Thyroid gland (tissue), 4 donors: ENCODE results near the gene ACVRL1. TPM values are rescaled to one million over a fixed set of nuclear protein-coding genes. Genes with fewer than 3 reads are reported as not detected.

Source experiments
- DNase-seq, 2 donors: peaks; one replicate each; pipeline ENCODE4 v3.0.0-alpha.2; 2019
- H3K27ac ChIP-seq, 3 donors: fragments of 200-600 bp; sonication (generic); 1 replicate in 2 of 3; 2 replicates in 1 of 3; pipeline ENCODE4 v1.5.1; 2016 to 2019; ENCODE audit warnings: mild to moderate bottlenecking in 1 of 3, moderate library complexity in 1 of 3
- H3K27me3 ChIP-seq: fragments of 200-600 bp; sonication (generic); one replicate; pipeline ENCODE4 v1.5.1; 2019
- H3K36me3 ChIP-seq, 2 donors: fragments of 200-600 bp; sonication (generic); one replicate each; pipeline ENCODE4 v1.5.1; 2016 to 2019
- H3K4me1 ChIP-seq, 2 donors: fragments of 200-600 bp; sonication (generic); one replicate each; pipeline ENCODE4 v1.5.1; 2017 to 2019
- H3K4me3 ChIP-seq, 3 donors: fragments of 200-600 bp; sonication (generic); replicated peaks in 1 of 3; 1 replicate in 2 of 3; 2 replicates in 1 of 3; pipeline ENCODE4 v1.5.1; 2016; ENCODE audit warnings: mild to moderate bottlenecking in 1 of 3
- H3K9me3 ChIP-seq: fragments of 200-600 bp; sonication (generic); one replicate; pipeline ENCODE4 v1.5.1; 2017
- CTCF ChIP-seq, 6 experiments: fragments of 200-600 bp in 3 of 6; fragments of 450-650 bp in 3 of 6; sonication (generic) in 3 of 6; IDR thresholded peaks; one replicate each; pipeline ENCODE4 v1.5.1; 2016 to 2019; ENCODE audit warnings: antibody characterized with exemption in 6 of 6, mild to moderate bottlenecking in 2 of 6, inconsistent platforms in 1 of 6, moderate library complexity in 1 of 6
- POLR2A ChIP-seq, 2 donors: fragments of 450-650 bp; IDR thresholded peaks; one replicate each; pipeline ENCODE4 v1.6.1; 2017; ENCODE audit warnings: antibody characterized with exemption in 2 of 2, mild to moderate bottlenecking in 2 of 2, moderate library complexity in 1 of 2
- WGBS, 2 donors: methylation state at CpG; one replicate each; pipeline ENCODE4 v1.1.5; 2017; 5-methylcytosine and 5-hydroxymethylcytosine counted together
- intact Hi-C: fragments of 100-400 bp; cut with DNase I; formaldehyde crosslinking; loops from one replicate; pipeline ENCODE4 v1.15.1; 2023
- total RNA-seq, 4 donors: library from RNA; depleted of rRNA; stranded (reverse); fragments of >200 nt; gene quantifications; one replicate each; pipeline ENCODE4 v1.2.3, GENCODE V29; 2016

ACVRL1 gene
- total RNA-seq, 4 donors from 2014 or later, result 61.9 to 133 (median 84.2) TPM

- Histone ChIP-seq H3K27ac (no peak overlapping the region), H3K27me3 (no peaks in the 10 kb centered on the region), H3K9me3 (no peaks in the 10 kb centered on the region), H3K4me1 (peaks cover 15 to 35% of the 10 kb centered on the region in 2 donors), H3K36me3 (peaks cover 0 to 3% of the 10 kb centered on the region in 2 donors), H3K4me3 (no peak overlapping the region)
- no peak for DNase-seq
- intact Hi-C loops, result no loop called here
- WGBS, 2 donors, result 80 to 81% methylated on average over 15 to 19 of the region's 28 CpGs
- TF ChIP-seq CTCF (IDR thresholded peaks at IDR 0.05), result no peak
- TF ChIP-seq POLR2A (IDR thresholded peaks at IDR 0.05), result no peak
Measured at GRCh38 chr12:51915003-51915625, 7.8 kb downstream of the ACVRL1 start.

- Histone ChIP-seq H3K27me3 (no peaks in the 10 kb centered on the region), H3K4me3 (no peak overlapping the region), H3K36me3 (peaks cover 0 to 3% of the 10 kb centered on the region in 2 donors), H3K4me1 (peaks cover 10 to 29% of the 10 kb centered on the region in 2 donors), H3K27ac (no peak overlapping the region), H3K9me3 (no peaks in the 10 kb centered on the region)
- DNase-seq, result no peak
- intact Hi-C loops, result no loop called here
- TF ChIP-seq POLR2A (IDR thresholded peaks at IDR 0.05) (no peak), CTCF (IDR thresholded peaks at IDR 0.05) (no peak)
- 96 to 97% methylated on average over 10 to 11 of the region's 11 CpGs for WGBS, 2 donors
Measured at GRCh38 chr12:51915951-51916350, 8.6 kb downstream of the ACVRL1 start.

GRCh38 chr12:51917041-51917590, 9.8 kb downstream of the ACVRL1 start:
- Histone ChIP-seq H3K4me3 (no peak overlapping the region), H3K9me3 (no peaks in the 10 kb centered on the region), H3K4me1 (peaks cover 0 to 20% of the 10 kb centered on the region in 2 donors), H3K27ac (no peak overlapping the region), H3K36me3 (peaks cover 0 to 3% of the 10 kb centered on the region in 2 donors), H3K27me3 (no peaks in the 10 kb centered on the region)
- intact Hi-C loops, result no loop called here
- 77 to 85% methylated on average over 6 to 10 of the region's 10 CpGs for WGBS, 2 donors
- DNase-seq, result no peak
- TF ChIP-seq CTCF (IDR thresholded peaks at IDR 0.05), result no peak
- no peak for TF ChIP-seq POLR2A (IDR thresholded peaks at IDR 0.05)

- intact Hi-C loops, result no loop called here
- no peak overlapping the region for H3K4me3 ChIP-seq
- no peaks in the 10 kb centered on the region for H3K9me3 ChIP-seq
- WGBS, 2 donors, result 75 to 76% methylated on average over 14 to 16 of the region's 16 CpGs
- no peak overlapping the region for H3K27ac ChIP-seq
- H3K27me3 ChIP-seq, result no peaks in the 10 kb centered on the region
- H3K36me3 ChIP-seq, result peaks cover 0 to 3% of the 10 kb centered on the region in 2 donors
- TF ChIP-seq POLR2A (IDR thresholded peaks at IDR 0.05) (no peak), CTCF (IDR thresholded peaks at IDR 0.05) (no peak)
- peaks cover 6 to 20% of the 10 kb centered on the region in 2 donors for H3K4me1 ChIP-seq
- no peak for DNase-seq
Measured at GRCh38 chr12:51917746-51918453, 10.6 kb downstream of the ACVRL1 start.

GRCh38 chr12:51920046-51920445, 12.7 kb downstream of the ACVRL1 start:
- H3K4me3 ChIP-seq, result no peak overlapping the region
- H3K27me3 ChIP-seq, result no peaks in the 10 kb centered on the region
- TF ChIP-seq POLR2A (IDR thresholded peaks at IDR 0.05) (no peak), CTCF (IDR thresholded peaks at IDR 0.05) (no peak)
- peaks cover 11 to 18% of the 10 kb centered on the region in 2 donors for H3K4me1 ChIP-seq
- no peaks in the 10 kb centered on the region for H3K9me3 ChIP-seq
- intact Hi-C loops, result loop anchor here (10.0 kb wide), 1 partner anchor 65 kb away; no protein-coding TSS in a partner anchor
- DNase-seq, result no peak
- 91 to 92% methylated on average over 2 of the region's 2 CpGs for WGBS, 2 donors
- H3K36me3 ChIP-seq, result peaks cover 0 to 3% of the 10 kb centered on the region in 2 donors
- no peak overlapping the region for H3K27ac ChIP-seq
